Measurements from ENCODE around the gene SLMAP.

DNA sequence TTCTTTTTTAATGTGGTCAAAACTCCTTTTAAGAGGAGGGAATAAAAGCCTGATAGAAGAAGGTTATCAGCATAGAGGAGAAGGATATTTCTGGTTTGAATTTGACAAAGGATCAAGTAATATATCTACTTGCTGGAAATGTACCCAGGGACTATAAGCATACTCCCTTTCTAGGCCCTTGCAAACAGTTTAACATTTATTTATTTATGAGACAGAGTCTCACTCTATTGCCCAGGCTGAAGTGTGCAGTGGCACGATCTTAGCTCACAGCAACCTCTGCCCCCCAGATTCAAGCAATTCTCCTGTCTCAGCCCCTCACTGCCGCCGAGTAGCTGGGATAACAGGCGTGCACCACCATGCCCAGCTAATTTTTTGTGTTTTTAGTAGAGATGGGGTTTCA, 71.6 kb downstream of the SLMAP start:
- TF ChIP-seq CTCF (IDR thresholded peaks at IDR 0.05) (no peak), POLR2A (IDR thresholded peaks at IDR 0.05) (no peak)

All from uterus (tissue), 2 donors.